COLO668 (cell line): Measurements from ENCODE around the gene PLPP7.
"Not testable (repeated sequence)": the region's sequence is repeated elsewhere in the genome, so short reads cannot be mapped to it uniquely, and the experiment has no call there.

Experiments used
- DNase-seq: peaks from one replicate; lab custom pipeline; 2025; ENCODE audit not compliant: unreplicated experiment; lab: John Stamatoyannopoulos, UW

Gene PLPP7

DNA sequence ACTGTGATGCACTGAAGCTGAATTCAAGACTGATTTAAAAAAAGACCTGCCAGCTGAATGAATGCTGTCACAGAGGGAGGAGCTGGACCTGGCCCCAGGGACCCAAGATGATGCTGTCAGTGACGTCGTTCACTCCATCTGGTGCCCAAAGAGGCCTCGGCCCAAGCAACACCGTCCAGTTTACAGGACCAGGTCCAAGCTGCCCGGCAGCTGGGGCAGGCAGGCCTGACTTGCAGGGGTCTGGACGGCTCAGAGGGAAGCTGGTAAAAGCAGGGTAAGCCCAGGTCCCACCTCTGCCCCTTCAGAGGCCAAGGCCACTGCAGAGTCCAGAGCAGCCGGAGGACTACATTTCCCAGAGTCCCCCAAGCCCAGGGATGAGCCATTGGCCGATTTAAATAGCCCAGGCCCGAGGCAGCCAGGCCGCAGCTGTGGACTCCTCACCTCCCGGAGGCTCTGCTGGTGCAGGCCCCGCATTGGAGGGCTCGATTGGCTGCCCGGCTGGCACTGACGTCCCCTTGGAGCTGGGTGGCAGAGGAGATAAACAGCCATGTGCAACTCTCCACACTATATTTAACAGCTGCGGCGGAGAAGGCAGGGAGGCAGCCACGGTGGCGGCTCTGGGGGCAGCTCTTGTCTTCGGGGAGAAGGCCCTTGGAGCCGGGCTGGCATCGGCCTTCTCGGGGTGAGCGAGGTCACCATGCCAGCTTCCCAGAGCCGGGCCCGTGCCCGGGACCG lies at the start of gene PLPP7:
TSS of gene PLPP7 (plus strand) at position 423 of the 735 bp plus-strand sequence. CDS start at position 698, 275 bp downstream.
- no peak for DNase-seq

DNA sequence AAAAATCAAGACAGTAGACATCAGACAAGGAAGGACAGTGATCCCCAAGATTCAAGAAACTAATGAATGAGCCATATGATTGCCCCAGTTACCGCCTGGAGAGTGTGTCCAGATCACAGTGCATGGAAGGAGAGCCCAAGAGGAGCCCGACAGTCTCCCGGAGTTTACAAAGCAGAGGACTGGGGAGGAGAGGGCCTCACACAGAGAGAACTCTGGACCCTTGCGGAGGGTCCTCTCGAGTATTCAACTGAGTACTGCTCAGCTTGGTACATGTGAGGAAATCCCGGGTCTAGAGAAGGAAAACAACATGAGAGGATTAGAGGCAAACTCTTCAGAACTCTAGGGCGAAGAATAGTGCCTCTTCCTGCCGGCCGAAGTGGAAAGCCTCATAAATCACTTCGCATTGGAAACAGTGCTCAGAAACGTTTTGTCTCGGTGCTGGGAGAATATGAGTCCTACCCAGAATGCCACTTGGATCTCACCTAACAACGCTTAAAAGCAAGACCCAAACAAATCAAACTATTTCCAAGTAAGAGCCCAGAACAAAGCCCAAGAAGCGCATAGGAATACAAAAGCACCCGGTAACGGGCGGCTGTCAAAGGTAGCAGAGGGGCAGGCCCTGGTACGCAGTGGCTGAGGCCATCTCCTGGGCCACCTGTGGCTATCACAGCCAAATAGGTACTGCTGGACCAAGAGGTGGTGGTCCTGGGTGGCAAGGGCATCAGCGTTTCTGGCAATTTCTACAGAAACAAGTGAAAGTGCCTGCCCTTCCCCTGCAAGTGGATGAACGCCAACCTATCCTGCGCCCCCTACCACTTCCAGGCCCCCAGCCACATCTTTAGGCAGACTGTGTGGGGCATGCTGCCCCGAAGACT lies 49.2 kb upstream of the PLPP7 start:
- DNase-seq: no peak

DNA sequence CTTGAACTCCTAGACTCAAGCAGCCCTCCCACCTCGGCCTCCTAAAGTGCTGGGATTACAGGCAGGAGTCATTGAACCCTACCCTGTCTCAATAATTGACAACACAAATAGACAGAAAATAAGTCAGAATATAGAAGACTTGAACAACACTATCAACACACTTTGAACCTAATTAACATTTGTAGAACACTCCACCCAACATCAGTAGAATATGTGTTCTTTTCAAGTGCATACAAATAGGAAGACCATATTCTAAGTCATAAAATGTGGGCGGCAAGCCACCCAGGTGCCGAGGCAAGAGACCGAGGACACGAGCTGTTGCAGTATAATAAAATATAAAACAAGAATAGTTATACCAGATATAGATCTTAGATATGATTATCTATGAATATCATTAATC lies 45.2 kb upstream of the PLPP7 start:
- DNase-seq: not testable (repeated sequence)

DNA sequence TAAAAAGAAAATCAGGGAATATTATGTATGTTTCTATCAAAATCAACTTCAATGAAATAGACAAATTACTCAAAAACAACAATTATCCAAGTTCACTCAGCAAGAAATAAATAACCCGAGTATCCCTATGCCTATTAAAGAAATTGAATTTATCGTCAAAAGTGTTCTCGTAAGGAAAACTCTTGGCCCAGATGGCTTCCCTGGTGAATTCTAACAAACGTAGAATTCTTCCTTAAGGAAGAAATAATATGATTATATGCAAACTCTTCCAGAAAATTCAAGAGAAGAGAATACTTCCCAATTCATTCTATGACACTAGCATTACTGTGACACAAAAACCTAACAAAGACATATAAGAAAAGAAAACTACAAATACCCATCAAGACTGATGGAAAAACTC lies 42.9 kb upstream of the PLPP7 start:
- DNase-seq: no peak

DNA sequence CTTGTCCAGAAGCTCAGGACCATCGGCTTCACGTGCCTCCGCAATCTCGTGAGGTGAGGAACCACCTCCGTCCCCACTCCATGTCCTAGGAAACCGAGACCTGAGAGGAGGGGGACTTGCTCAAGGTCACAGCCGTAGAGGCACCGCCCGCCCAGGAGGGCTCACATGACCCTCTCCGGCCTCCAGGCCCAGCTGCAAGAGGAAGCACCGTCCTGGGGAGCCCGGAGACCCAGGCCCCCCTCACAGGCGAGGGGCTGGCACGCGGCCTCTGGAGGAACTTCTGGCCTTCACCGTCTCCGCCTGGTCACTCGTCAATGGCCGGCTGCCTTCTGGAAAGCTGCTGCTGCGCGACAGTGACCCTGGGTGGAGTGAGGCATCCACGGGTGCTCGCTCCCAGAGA lies 37.4 kb upstream of the PLPP7 start:
- DNase-seq: no peak

DNA sequence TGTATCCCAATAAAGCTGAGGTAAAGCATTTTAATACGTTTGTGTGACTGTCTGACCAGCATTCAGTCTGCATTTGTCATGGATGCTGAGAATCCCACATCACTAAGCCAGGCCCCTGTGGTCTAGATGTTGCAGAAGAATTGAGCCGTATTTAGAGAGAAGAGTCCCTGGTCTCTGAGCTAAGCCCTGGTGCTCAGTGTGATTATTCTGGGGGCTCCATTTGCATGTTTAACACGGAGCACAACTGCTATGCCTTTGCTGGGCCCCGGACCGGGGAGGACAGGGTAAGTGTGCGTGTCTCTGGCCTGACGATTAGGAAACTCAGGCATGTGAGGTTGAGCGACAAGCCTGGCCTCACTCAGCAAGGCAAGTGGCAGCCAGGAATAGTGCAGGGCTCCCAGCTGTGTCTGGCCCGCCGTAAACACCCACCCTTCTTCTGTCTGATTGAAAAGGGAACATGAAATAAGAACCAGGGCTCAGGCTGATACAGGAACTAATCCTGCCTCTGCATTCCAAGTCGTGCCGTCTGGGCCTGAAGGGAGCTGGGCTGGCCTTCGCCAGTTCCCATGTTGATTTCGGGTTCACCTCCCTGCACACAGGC lies 35.5 kb upstream of the PLPP7 start:
- DNase-seq: no peak

DNA sequence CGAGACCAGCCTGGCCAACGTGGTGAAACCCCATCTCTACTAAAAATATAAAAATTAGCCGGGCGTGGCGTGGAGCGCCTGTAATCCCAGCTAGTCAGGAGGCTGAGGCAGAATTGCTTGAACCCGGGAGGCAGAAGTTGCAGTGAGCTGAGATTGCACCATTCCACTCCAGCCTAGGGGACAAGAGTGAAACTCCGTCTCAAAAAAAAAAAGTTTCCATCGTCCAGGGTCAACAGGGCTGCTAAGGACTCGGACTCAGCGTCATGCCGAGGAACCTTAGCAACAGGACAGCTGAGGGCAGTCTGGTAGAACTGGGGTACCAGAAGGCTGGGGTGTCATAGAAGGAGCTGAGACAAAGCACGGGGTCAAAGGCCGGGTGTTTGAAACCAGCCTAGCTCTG lies 34.9 kb upstream of the PLPP7 start:
- no peak for DNase-seq

DNA sequence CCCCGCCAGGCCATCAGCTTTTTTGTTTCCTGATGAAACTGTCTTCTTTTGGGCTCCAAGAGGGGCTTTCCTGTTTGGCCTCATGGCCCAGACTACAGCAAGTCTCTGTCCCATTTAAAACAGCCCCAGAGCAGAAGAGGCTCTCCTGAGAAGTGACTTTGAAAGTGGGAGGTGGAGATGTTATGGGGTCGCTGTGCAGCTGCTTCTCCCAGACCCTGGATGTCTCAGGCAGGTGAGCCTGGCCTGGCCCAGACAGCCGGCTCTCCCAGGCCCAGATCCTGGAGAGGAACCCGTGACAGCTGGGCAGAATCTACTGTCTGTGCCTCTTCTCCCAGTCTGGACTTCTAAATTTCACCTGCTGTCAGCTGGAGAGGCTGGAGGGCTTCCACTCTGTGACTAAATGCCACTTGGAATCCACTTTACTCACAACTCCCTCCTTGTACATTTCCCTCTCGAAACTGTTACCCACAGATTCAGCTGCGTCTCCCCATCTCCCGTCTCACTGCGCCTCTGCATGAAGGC lies 33.8 kb upstream of the PLPP7 start:
- DNase-seq: no peak

DNA sequence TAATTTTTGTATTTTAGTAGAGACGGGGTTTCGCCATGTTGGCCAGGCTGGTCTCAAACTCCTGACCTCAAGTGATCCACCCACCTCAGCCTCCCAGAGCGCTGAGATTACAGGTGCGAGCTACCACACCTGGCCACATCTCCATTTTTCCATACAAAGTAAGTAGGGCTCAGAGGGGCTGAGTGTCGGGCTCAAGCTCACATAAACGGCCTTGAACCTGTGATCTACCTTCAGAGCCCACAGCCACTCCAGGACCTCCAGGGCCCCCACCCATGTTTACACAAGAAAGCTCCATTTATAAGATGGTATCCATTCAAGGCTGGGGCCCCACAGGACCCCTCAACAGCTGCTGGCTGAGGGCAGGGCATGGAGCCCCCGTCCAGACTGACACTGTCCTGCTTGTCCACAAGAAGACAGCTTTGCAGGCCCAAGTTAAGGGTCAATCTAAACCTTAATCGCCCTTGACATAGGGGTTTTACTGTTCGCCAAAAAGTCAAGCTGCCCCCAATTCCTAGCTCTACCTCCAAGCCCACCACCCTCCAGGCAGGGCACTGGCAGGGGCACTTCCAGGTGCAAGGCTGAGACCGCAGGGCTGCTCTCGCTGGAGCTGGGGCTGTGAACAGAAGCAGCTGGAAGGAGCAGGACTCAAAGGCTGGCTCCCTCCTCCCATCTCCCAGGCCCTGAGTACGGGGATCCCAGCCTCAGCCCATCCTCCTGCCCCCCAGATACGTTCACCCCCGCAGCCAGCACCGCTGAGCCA lies 32.1 kb upstream of the PLPP7 start:
- no peak for DNase-seq

DNA sequence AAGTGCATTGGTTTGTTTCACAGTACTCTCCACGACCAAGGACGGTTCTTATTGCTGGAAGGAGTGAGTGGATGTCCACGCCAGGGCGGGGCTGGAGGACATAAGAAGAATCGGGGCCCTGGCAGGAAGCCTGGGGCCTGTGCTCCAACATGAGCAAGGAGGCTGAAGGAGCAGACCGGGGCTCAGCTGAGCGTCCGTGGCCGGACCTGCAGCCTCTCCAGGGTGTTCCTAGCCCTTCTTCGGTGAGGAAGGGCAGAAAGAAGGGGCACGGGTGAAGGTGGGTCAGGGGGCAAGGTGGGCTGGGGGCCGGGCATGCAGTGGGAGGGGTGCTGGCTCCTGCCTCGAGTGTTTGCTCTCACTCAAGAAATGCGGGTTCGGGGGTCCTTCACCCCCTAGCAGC lies 31.3 kb upstream of the PLPP7 start:
- no peak for DNase-seq

DNA sequence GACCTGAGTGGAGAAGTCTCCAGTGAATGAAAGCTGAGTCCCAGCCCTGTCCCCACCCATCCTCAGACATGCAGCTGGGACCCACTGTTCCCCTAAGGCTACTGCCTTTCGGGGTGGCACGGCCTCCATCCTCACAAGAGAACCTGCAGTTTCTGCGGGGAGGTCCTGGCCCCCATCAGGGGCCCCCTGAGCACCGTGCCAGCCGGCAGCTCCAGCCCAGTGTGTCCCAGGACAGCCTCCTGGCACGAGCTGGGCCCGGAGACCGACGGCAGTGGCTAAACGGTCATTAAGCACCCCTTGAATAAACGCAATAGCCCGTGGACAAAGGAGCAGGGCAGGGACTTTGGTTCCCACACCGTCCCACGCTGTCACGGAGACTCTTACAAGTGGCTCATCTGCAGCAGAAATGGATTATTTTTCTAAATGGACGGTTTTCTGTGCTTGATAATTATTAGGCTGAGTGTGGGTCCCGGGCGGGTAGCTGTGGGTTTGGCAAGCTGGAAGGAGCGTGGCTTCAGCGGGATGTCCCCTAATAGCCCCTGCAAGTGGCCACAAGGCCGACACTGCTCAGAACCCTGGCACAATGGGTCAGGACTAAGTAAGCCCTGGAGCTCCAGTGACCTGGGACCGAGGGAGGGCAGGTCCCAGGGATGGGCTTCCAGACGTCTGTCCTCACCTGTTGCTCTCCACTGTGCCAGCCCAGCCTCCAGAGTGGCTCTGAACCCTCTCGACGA lies 30.7 kb upstream of the PLPP7 start:
- DNase-seq: no peak

DNA sequence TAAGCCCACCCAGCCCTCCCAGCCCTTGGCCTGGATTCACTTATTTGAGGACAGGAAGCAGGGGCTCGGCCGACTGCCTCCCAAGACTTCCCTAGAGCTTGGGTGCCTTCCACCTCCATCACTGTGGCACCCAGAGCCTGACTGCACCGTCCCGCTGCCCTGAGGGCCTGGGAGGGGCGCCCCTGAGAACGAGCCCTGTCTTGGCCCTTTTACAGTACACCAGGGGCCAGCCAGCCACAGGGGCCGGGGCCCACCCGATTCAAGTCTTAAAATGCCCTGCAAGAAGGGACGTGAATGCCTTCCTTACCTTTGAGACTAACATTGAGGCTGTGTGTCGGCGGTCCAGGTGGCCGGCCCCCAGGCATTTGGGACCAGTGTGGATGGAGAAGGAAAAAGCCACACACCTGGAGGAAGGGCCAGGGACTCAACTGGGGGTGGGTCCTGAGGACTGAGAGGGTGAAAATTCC lies 30.1 kb upstream of the PLPP7 start:
- DNase-seq: no peak

DNA sequence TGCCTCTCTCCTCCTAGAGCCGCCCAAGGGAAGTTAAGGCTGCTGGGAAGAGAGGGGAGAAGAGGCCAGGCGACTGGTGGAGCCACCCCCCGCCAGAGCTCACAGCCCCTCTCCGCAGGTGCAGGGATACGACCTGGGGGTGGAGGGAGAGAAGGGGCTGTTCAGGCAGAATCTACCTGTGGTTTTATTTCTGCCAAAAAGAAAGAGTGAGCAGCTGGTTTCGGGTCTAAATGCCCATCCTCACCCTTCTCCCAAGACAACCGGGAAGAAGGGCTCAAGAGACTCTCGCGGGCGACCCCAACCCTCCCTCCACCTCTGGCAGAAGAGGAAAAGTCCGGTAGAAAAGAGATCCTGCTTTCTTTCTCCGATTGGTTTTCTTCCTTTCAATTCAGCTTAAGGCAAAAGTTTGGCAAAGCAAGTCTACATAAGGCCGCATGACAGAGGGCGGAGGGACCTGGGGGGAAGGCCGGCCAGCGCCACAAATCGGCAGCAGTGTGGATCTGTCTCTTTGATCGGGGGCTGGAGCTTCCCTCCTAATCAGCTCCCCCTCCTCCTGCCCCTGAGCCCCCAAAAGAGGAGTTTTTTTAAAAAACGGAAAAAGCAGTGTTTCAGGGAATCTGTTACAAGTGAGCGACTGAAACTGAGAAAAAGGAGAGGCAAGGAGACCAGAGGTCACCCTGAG lies 29.5 kb upstream of the PLPP7 start:
- no peak for DNase-seq

DNA sequence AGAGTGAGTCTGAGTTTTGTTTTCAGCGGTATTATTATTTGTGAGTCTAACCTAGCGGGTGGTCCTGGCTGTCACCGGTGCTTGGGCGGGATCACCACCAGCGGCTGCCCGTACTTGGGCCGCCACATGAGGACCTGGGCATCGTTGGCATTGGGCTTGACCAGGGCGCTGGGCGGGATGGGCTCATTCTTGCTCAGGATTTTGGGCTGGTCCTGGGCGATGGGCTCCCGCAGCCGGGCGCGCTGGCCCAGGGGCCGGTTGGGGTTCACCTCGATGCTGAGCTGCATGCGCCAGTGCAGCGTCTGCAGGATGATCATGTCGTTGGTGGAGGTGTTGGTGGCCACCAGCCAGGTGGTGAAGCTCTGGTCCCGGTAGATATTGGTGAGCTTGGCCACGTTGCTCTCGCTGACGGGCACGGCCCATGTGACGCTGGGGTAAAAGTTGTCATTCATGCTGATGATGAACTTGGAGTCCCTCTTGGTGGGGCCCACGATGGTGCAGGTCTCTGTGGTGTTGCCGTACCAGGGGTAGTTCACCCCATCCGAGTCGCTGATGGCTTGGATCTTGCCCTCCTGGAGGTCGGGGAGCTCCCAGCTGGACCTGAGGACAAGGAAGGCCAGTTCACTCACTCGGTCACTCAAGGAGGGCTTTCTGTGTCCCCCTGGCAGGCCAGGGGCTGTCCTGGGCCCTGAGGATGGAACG lies 28.6 kb upstream of the PLPP7 start:
- DNase-seq: no peak

DNA sequence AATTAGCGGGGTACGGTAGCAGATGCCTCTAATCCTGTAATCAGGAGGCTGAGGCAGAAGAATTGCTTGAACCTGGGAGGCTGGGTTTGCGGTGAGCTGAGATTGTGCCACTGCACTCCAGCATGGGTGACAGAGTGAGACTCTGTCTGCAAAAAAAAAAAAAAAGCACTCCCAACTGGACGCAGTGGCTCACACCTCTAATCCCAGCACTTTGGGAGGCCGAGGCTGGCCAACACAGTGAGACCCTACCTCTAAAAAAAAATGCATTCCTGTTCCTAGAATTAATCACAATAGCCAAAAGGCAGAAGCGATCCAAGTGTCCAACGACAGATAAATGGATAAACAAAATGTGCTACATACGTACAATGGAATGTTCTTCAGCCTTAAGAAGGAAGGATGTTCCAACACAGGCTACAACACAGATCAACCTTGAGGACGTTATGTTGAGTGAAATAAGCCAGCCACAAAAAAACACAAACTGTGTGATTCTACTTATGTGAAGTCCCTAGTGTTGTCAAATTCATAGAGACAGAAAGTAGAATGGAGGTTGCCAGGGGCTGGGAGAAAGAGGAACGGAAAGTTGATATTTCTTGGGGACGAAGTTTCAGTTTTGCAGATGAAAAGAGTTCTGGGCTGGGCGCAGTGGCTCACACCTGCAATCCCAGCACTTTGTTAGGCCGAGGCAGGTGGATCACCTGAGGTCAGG lies 27.0 kb upstream of the PLPP7 start:
- no peak for DNase-seq

DNA sequence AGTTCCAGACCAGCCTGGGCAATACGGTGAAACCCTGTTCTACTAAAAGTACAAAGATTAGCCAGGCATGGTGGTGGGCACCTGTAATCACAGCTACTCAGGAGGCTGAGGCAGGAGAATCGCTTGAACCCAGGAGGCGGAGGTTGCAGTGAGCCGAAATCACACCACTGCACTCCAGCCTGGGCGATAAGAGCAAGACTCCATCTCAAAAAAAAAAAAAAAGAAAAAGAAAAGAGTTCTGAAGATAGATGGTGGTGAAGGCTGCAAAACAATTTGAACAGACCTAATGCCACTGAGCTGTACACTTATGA lies 26.5 kb upstream of the PLPP7 start:
- DNase-seq: not testable (repeated sequence)

DNA sequence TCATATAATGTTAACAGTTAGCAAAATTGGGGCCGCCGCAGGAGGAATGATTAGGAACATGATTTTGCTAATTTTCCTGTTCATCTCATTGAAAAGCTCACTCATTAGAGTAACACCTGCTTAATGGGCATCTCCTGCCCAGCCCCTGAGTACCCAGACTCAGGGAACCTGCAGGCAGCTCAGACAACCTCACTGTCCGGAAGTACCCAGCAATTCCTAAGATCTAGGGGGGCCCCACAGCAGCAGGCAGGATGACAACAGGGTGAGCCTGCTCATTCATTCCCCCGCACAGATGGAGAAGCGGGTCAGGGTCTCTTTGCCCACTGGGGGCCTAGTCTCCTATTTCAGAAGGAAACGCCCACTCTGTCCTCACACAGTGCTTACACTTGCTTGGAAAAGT lies 25.8 kb upstream of the PLPP7 start:
- no peak for DNase-seq

DNA sequence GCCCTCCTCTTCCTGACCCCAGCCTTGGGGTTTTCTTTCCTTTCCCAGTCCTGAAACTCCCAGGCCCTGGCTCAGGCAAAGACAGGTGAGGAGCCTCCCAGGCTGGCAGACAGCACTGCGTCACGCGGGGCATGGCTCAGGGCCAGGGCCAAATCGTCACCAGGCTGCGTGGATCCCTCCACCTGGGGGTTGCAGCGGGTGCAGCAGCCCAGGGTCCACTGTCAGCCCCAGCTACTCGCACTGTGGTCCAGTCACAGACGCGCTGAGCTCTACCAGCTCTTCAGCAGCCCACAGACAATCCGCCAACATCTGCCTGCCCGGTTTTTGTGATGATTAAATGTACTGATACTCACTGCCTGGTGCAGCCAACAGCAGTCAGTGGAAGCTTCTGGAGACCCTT lies 25.3 kb upstream of the PLPP7 start:
- no peak for DNase-seq
